ENCODE results near the gene LENG1.

LENG1 gene

GRCh38 chr19:54165222-54165621 is 5.7 kb upstream of the LENG1 start:
- no peaks in the 10 kb centered on the region for H3K9me3 ChIP-seq (ENCODE audit: insufficient read depth, low read length)
- H4K20me1 ChIP-seq (ENCODE audit: insufficient read depth, low read length), result no peaks in the 10 kb centered on the region
- H3K79me2 ChIP-seq (ENCODE audit: low read length), result peaks cover 9% of the 10 kb centered on the region; the same call in 1 of the 2 replicates
- TF ChIP-seq EZH2phosphoT487 (IDR thresholded peaks at IDR 0.05; ENCODE audit: low read depth) (no peak), CTCF (IDR thresholded peaks at IDR 0.05; ENCODE audit: low read depth, low read length) (no peak)
- H3K27me3 ChIP-seq (ENCODE audit: low read depth, low read length), result no peaks in the 10 kb centered on the region
- H3K27ac ChIP-seq (ENCODE audit: low read length), result no peak overlapping the region
- peaks cover 6% of the 10 kb centered on the region for H3K36me3 ChIP-seq (replicated peaks; ENCODE audit: low read depth, low read length)
- no peak overlapping the region for H3K4me2 ChIP-seq (ENCODE audit: low read length)
- H3K4me1 ChIP-seq (ENCODE audit: low read length), result peaks cover 10% of the 10 kb centered on the region
- H2AFZ ChIP-seq (ENCODE audit: low read depth, low read length), result no peak overlapping the region
- H3K9ac ChIP-seq (ENCODE audit: low read length), result no peak overlapping the region
- H3K4me3 ChIP-seq (ENCODE audit: low read length), result no peak overlapping the region

GRCh38 chr19:54164369-54165068 is 5.0 kb upstream of the LENG1 start:
- no peaks in the 10 kb centered on the region for H4K20me1 ChIP-seq (ENCODE audit: insufficient read depth, low read length)
- no peak overlapping the region for H3K9ac ChIP-seq (ENCODE audit: low read length)
- peaks cover 9% of the 10 kb centered on the region; the same call in 1 of the 2 replicates for H3K79me2 ChIP-seq (ENCODE audit: low read length)
- H3K4me2 ChIP-seq (ENCODE audit: low read length), result no peak overlapping the region
- TF ChIP-seq CTCF (IDR thresholded peaks at IDR 0.05; ENCODE audit: low read depth, low read length) (no peak), EZH2phosphoT487 (IDR thresholded peaks at IDR 0.05; ENCODE audit: low read depth) (no peak)
- H3K36me3 ChIP-seq (replicated peaks; ENCODE audit: low read depth, low read length), result peaks cover 6% of the 10 kb centered on the region
- no peaks in the 10 kb centered on the region for H3K27me3 ChIP-seq (ENCODE audit: low read depth, low read length)
- H3K27ac ChIP-seq (ENCODE audit: low read length), result no peak overlapping the region
- peaks cover 10% of the 10 kb centered on the region for H3K4me1 ChIP-seq (ENCODE audit: low read length)
- no peak overlapping the region for H3K4me3 ChIP-seq (ENCODE audit: low read length)
- no peaks in the 10 kb centered on the region for H3K9me3 ChIP-seq (ENCODE audit: insufficient read depth, low read length)
- no peak overlapping the region for H2AFZ ChIP-seq (ENCODE audit: low read depth, low read length)

GRCh38 chr19:54162884-54163283 is 3.4 kb upstream of the LENG1 start:
- no peak overlapping the region for H3K4me2 ChIP-seq (ENCODE audit: low read length)
- H2AFZ ChIP-seq (ENCODE audit: low read depth, low read length), result no peak overlapping the region
- H3K9ac ChIP-seq (ENCODE audit: low read length), result no peak overlapping the region

More at GRCh38 chr19:54162884-54163283, 3.4 kb upstream of the LENG1 start:
- TF ChIP-seq CTCF (IDR thresholded peaks at IDR 0.05; ENCODE audit: low read depth, low read length) (no peak), EZH2phosphoT487 (IDR thresholded peaks at IDR 0.05; ENCODE audit: low read depth) (no peak)
- Histone ChIP-seq H3K4me3 (ENCODE audit: low read length) (no peak overlapping the region), H3K27ac (ENCODE audit: low read length) (no peak overlapping the region), H3K79me2 (ENCODE audit: low read length) (peaks cover 18% of the 10 kb centered on the region), H4K20me1 (ENCODE audit: insufficient read depth, low read length) (no peaks in the 10 kb centered on the region), H3K27me3 (ENCODE audit: low read depth, low read length) (no peaks in the 10 kb centered on the region), H3K9me3 (ENCODE audit: insufficient read depth, low read length) (no peaks in the 10 kb centered on the region), H3K36me3 (replicated peaks; ENCODE audit: low read depth, low read length) (peaks cover 10% of the 10 kb centered on the region), H3K4me1 (ENCODE audit: low read length) (peaks cover 18% of the 10 kb centered on the region)

Data from OCI-LY3 (cell line).